Kasumi-1 (cell line): ENCODE measurements around the gene BEND6.

Source experiments
- DNase-seq, 2 experiments: peaks; one replicate each; lab custom pipeline; 2025; lab: John Stamatoyannopoulos, UW

Gene BEND6

DNA sequence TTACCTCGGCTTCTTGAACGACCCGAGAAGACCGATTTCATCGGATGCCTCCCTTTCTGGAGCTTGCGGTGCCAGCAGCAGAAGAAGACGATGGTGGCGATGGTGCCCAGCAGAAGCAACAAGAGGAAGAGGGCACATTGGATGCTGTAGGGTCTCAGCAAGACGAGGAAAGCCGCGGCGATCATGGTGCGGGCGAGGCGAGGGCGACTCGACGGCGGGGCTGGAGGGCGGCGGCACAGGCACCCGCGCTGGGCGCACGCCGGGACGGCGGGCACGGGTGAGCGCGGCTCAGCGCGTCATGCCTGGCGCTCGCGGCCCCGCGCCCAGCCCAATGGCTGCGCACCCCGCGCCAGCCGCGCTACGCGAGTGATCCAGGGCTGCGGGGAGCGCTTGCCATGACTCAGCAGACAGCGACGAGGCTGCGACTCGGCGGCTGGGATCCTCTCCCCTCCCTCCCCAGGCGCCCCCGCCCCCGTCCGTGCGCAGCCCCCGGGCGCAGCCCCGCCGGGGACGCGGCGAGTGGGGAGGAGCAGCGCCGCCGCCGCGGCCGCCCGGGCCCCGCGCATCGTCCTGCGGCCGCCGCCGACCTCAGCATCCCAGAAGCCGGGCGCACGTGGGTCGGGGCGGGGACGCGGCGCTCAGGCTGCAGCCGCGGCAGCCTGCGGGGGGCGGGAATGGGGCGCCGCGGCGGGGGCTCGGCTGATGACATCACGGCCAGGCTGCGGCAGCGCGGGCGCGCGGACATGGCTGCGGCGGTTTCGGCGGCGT lies at the start of gene BEND6:
Gene BEND6 (plus strand): TSS at position 705 of the 768 bp plus-strand sequence. CDS start 26,704 bp downstream, outside the sequence.
- DNase-seq, result peak in 1 of 2 experiments; percentile 35

DNA sequence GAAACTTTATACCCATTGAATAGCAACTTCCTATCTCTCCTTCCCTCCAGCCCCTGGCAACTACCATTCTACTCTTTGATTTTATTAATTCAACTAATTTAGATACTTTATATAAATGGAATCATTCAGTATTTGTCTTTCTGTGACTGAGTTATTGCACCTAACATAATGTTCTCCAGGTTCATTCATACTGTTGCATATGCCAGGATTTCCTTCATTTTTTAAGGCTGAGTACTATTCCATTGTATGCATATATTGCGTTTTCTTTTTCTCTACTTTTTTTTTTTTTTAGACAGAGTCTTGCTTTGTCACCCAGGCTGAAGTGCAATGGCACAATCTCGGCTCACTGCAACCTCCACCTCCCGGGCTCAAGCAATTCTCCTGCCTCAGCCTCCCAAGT lies 49.5 kb upstream of the BEND6 start:
- DNase-seq, result no peak

DNA sequence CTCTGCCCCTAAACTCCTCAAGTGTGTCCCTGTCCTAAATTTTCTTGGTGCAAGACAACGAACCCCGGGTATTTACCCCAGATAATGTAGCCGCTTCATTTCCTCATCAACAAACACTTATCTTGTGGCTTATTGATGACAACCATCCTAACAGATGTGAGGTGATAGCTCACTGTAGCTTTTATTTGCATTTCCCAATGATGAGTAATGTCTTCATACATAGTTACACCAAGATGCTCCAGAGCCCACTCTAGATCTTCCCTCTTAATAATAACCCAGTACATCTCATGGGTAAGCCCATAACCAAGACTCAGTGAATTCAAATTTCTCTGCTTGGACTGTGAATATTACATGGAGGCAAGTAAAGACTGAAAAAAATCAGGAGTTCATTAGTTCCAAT lies 48.2 kb upstream of the BEND6 start:
- no peak for DNase-seq

DNA sequence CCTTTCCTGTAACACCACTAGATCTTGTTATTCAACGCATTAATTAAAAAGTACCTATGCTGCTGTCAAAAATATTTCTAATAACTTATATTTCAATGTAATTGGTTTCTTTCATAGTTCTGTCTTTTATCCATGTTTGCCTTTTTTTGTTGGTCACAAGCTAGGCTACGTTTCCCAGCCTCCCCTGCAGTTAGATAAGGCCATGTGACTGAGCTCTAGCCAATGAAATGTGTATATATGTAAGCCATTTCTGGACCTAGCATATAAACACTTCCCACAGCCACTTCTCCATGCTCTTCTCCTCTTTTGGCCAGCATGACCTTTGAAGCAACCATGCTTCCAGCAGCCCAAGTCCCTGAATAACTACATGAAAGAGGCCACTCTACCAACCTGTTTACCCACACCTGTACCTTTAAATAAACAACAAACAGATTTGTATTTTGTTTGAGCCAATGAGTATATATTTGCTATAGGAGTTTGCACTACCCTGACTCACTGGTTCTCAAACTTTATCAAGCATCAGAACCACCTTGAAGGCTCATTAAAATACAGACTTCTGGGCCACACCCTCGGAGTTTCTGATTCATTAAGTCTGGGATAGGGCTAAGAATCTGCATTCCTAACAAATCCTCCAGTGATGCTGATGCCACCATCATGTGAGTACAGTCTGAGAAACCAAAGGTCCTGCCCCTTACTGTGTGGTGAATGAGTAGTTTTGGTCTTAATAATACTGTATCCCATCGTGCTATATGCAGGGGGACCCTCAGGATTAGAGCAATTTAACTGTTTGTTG lies 45.6 kb upstream of the BEND6 start:
- DNase-seq, result no peak

DNA sequence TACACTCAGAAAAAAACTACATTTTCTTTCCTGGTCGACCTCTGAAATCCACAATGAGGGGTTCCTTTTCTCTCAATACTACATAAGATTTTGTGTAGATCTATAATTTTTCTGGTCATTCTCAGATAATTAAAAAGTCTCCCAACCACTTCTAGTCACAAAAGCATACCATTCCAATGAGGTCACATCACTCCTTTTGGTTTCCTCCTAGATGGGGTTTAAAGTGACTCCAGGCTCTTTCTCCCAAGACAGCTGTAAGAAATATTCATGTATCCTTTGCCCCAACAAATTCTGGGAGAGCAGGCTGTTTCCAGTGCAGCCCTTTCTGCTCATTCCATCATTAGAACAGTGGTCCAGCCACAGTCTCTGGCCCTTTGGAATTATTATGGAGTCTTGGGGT lies 43.1 kb upstream of the BEND6 start:
- DNase-seq, result no peak

GRCh38 chr6:56913285-56914074 lies 41.4 kb upstream of the BEND6 start:
- DNase-seq, result no peak

- peak; percentile 32 to 42 for DNase-seq
Measured at GRCh38 chr6:56914798-56915658, 39.9 kb upstream of the BEND6 start.

DNA sequence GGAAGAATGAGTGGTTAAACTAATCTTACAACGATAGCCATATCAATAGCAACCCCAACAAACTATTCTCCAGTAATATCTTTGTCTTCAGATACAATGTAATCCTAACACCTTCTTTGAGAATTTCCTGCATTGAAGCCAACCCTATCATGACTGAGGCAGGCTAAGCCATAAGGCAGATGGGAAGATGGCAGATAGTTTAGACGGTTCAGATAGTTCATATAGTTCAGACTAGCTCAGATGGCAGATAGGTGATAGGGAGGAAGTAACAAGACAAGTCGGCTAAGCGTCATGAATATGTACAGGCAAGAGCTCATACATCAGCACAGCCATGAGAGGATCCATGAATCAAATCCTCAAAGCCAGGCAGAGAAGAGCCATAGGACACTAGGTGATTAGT lies 39.1 kb upstream of the BEND6 start:
- DNase-seq, result no peak

GRCh38 chr6:56916849-56917551 lies 37.9 kb upstream of the BEND6 start:
- no peak for DNase-seq

DNA sequence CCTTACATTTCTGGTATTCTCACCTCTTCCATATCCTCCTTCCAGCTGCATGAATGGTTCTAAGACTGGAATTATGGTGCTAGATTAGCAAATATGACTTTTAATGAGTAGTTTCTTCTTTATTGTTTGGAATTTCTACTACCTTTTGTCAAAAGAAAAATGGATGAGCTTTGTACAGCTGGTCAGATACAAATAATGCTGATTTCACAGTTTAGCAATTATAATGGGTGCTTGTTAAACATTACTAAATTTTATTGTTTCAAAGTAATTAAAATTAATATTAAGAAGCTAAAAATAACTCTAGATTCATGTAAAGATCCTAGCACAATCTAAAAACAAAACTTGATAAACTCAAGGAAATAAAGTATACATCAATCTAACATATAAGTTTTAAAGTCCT lies 32.3 kb upstream of the BEND6 start:
- no peak for DNase-seq

GRCh38 chr6:56923565-56923964 lies 31.3 kb upstream of the BEND6 start:
- no peak for DNase-seq

DNA sequence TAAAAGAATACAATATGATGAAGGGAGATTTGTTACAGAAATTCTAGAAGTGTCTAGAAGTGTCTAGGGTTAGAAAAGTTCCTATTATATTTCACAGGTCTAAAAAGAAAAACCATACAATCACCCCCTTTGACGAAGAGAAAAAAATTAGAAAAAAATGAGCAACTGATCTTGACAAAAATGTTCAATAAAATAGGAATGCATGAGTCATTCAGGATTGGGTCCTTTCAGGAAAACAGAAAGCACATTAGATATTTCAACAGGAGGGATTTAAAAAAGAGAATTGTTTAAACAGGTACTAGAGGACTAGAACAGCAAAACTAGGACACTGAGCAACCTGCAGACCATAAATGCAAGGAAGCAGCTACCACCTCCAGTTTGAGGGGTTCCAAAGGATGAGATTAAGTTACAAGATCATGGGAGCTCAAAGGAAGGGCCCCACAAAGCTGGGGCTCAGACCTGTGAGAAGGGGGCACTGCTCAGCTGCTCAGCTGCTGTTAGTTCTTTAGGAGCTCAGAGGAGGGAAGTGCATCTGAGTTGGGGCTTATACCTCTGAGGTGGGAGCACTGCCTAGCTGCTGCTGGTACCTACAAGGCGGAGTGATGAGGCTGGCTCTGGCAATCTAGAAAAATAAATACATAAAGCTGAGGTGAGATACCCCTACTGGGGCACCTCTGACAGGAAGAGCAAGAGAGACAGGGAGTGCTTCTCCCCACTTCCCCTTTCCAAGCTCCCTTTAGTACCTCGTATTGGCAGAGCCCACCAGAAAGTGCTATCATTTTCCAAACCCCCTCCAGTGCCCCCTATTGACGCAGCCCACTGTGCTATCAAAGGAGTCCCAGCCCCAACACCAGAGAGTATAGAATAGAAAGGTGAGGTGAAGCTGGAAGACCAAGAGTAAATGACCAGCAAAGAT lies 27.1 kb upstream of the BEND6 start:
- DNase-seq, result peak; percentile 13 to 38

DNA sequence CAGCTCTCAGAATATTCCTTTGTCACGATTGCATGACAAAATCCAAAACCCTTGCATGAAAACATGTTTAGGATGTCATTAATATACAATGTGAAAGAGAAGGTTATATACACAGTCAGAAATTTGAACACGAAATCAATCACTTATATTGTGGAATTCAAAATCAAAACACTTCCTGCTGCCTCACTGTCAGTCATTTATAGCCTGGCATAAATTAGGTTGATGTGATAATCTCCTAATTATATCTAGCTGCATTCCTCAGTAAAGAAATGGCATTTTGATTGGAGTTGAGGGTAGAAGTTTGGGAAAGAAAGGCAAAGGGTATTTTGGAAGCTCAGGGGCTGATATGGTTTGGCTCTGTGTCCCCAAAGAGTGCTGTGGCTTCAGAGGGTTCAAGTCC lies 24.1 kb upstream of the BEND6 start:
- DNase-seq, result no peak

- no peak for DNase-seq
Measured at GRCh38 chr6:56932910-56933477, 21.9 kb upstream of the BEND6 start.

DNA sequence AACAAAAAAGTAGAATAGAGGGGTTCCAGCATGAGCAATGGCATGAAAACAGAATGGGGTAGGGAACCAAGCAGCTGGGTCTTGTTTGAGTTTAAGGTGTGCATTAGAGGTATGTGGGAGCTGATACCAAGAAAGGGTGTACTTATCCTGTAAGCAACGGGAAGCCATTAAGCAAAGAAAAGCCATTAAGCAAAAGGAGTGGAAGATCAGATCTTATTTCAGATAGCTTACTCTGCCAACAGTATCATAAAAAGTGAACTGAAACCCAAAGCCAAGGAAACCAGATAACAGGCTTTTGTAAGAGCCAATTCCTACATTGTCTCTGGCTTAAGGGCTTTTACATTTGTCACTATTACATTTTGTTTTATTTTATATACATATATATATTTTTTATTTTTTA lies 21.3 kb upstream of the BEND6 start:
- no peak for DNase-seq

DNA sequence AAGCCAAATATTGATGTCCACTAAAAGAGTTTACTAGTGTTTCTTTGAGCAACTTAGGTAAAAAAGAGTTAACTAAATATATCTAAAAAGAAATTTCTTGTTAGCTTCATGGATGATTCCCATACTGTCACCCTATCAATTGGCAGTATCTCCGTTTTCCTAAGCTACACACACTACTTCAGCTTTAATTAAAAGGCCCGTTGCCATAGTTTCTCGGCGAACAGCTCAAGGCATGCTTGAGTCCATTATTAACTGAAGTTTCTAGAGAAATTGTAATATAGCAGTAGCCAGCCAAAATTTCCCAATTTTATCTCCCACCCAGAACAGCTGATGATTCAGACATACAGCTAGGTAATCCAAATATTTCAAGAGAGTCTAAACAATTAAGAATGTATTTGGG lies 20.0 kb upstream of the BEND6 start:
- DNase-seq, result no peak

- DNase-seq, result no peak
Measured at GRCh38 chr6:56936466-56936865, 18.4 kb upstream of the BEND6 start.

DNA sequence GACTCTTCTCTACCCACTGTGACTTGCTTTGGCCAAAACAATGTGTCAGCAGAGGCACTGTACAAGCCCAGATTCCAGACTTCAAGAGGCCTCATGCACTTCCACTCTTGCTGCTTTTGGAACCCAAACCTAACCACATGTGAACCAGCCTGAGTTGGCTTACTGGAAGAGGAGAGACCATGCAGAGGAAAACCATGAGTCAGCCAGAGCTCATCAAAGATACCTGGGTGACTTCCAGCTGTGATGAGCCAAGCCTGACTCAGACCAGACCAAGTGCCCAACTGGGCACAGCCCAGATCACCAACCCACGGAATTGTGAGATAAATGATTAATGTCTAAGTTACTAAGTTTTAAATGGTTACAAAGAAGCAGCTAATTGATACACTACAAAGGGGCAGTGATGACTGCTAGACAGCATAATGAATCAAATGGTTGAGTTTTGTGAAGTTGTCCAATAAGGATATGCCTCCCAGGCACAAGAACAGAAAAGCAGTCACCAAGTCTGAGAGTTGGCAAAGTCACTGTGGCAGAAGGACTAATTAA lies 16.2 kb upstream of the BEND6 start:
- DNase-seq, result no peak

DNA sequence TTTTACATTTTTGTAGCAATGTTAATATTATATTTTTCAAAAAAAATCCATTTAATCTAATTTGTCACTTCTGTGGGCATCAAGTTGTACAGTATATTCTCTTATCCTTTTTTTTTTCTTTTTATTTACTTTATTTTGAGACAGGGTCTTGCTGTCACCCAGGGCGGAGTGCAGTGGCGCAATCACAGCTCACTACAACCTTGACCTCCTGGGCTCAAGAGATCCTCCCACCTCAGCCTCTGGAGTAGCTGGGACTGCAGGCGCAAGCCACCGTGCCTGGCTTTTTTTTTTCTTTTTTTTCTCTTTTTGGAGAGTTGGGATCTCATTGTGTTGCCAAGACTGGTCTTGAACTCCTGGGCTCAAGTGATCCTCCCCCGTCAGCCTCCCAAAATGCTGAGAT lies 14.4 kb upstream of the BEND6 start:
- DNase-seq, result no peak
